HG02678 (cell line): ENCODE measurements around the gene CTAGE15.
"Not testable (repeated sequence)": the region's sequence is repeated elsewhere in the genome, so short reads cannot be mapped to it uniquely, and the experiment has no call there.

ENCODE experiments used
- ATAC-seq: cut with Tn5 transposase; IDR thresholded peaks from one replicate; pipeline ENCODE4 v1.9.1; 2021; ENCODE audit warnings: mild to moderate bottlenecking, moderate library complexity; ENCODE audit not compliant: unreplicated experiment

CTAGE15 gene

GRCh38 chr7:143571501-143571900 is at the start of gene CTAGE15:
Gene CTAGE15, plus strand, starts transcription at chr7:143571801. Its CDS starts 17 bp downstream, at chr7:143571818.
- ATAC-seq = not testable (repeated sequence)

GRCh38 chr7:143522309-143522916 is 49.2 kb upstream of the CTAGE15 start:
- not testable (repeated sequence) for ATAC-seq

GRCh38 chr7:143531169-143531926 is 40.3 kb upstream of the CTAGE15 start:
- ATAC-seq = not testable (repeated sequence)

GRCh38 chr7:143531932-143532331 is 39.7 kb upstream of the CTAGE15 start:
- not testable (repeated sequence) for ATAC-seq

GRCh38 chr7:143533213-143533839 is 38.3 kb upstream of the CTAGE15 start:
- not testable (repeated sequence) for ATAC-seq

- not testable (repeated sequence) for ATAC-seq
These were observed 35.2 kb upstream of the CTAGE15 start for GRCh38 chr7:143536443-143536842.

GRCh38 chr7:143543288-143544038 is 28.1 kb upstream of the CTAGE15 start:
- ATAC-seq = not testable (repeated sequence)

- not testable (repeated sequence) for ATAC-seq
These were observed 15.6 kb upstream of the CTAGE15 start for GRCh38 chr7:143555968-143556367.

GRCh38 chr7:143563306-143563705 is 8.3 kb upstream of the CTAGE15 start:
- ATAC-seq = peak; percentile 44

GRCh38 chr7:143566001-143566400 is 5.6 kb upstream of the CTAGE15 start:
- not testable (repeated sequence) for ATAC-seq

- ATAC-seq = not testable (repeated sequence)
These were observed 16.6 kb downstream of the CTAGE15 start for GRCh38 chr7:143588183-143588582.

- ATAC-seq = not testable (repeated sequence)
These were observed 18.3 kb downstream of the CTAGE15 start for GRCh38 chr7:143589897-143590296.

GRCh38 chr7:143598086-143598485 is 26.5 kb downstream of the CTAGE15 start:
- ATAC-seq = not testable (repeated sequence)

- ATAC-seq = not testable (repeated sequence)
These were observed 31.9 kb downstream of the CTAGE15 start for GRCh38 chr7:143603549-143603948.

GRCh38 chr7:143606088-143606487 is 34.5 kb downstream of the CTAGE15 start:
- ATAC-seq = not testable (repeated sequence)

- ATAC-seq = not testable (repeated sequence)
These were observed 43.9 kb downstream of the CTAGE15 start for GRCh38 chr7:143615545-143615944.

GRCh38 chr7:143617204-143617603 is 45.6 kb downstream of the CTAGE15 start:
- ATAC-seq = not testable (repeated sequence)

GRCh38 chr7:143620058-143620457 is 48.5 kb downstream of the CTAGE15 start:
- peak; percentile 14 for ATAC-seq

GRCh38 chr7:143620646-143621045 is 49.0 kb downstream of the CTAGE15 start, which contains the start of gene TCAF2:
Gene TCAF2, plus strand, starts transcription at chr7:143620974.
- ATAC-seq = peak; percentile 82

GRCh38 chr7:143621175-143621574 is 49.6 kb downstream of the CTAGE15 start:
- peak; percentile 35 for ATAC-seq

- ATAC-seq = peak; percentile 28
These were observed 50.5 kb downstream of the CTAGE15 start for GRCh38 chr7:143622130-143622529.
